ENCODE measurements around the gene CD63. TPM values are rescaled to one million over a fixed set of nuclear protein-coding genes. Genes with fewer than 3 reads are reported as not detected.
A peak's percentile ranks its signal among the peaks of the same experiment; 100 is the strongest.

The CD63 gene
- total and polyA plus RNA-seq, 2 of the 13 experiments (the other 11 are each of a cell fraction or from before 2014, with no cell fraction given), result 234 to 277 TPM

GRCh38 chr12:55707219-55707671 is 21.6 kb downstream of the CD63 start:
- CTCF ChIA-PET (ENCODE audit: low intra/inter-chr PET ratio, low total read pairs), result no interaction called here
- H2AFZ ChIP-seq (ENCODE audit: low read length), result no peak overlapping the region
- DNase-seq (ENCODE audit: low spot score) (no peak), FAIRE-seq (no peak), ATAC-seq (peak; percentile 11; the same call in 2 of the 3 replicates)
- no peaks in the 10 kb centered on the region for H3K79me2 ChIP-seq (ENCODE audit: insufficient read depth, low read length)
- no peak overlapping the region for H3K27ac ChIP-seq (ENCODE audit: extremely low read length, insufficient read depth, low read length)
- WGBS (ENCODE audit: low lambda C conversion rate), result 21% methylated on average over 3 of the region's 22 CpGs
- no peaks in the 10 kb centered on the region for H3K9me3 ChIP-seq (ENCODE audit: low read length)
- in situ Hi-C loops (cut with HindIII; ENCODE audit: extremely low pct_ligation_motif_present, low pct_unique_long_range_greater_than_20kb) (no loop called here), intact Hi-C loops (cut with micrococcal nuclease; ENCODE audit: unreplicated experiment) (loop anchor here (2.0 kb wide), 1 partner anchor 14 kb away; the partner anchor contains the start of gene RDH5)
- H3K27me3 ChIP-seq (ENCODE audit: control insufficient read depth in 1 of 2, insufficient read depth in 2 of 2, low read length in 2 of 2), result peaks cover 1 to 61% of the 10 kb centered on the region in 2 experiments; a peak in 4 of 5 replicates
- POLR2A ChIA-PET, result interaction anchor here (2.1 to 3.4 kb wide), 2 partner anchors 9 to 26 kb away, joined by 9 to 14 read pairs; partner anchors contain the start of gene BLOC1S1
- H3K4me1 ChIP-seq (ENCODE audit: insufficient read depth, low read length), result peaks cover 56% of the 10 kb centered on the region
- H3K9ac ChIP-seq (ENCODE audit: insufficient read depth, low read depth, low read length), result no peak overlapping the region
- no peaks in the 10 kb centered on the region for H3K36me3 ChIP-seq (replicated peaks in 1 of 2; ENCODE audit: control insufficient read depth in 1 of 2, insufficient read depth in 2 of 2, low read length in 2 of 2)
- H4K20me1 ChIP-seq (ENCODE audit: insufficient read depth, low read length), result no peaks in the 10 kb centered on the region; the same call in 1 of the 2 replicates
- peak overlapping the region; percentile 75 for H3K4me2 ChIP-seq (ENCODE audit: low read depth, low read length)
- H3K4me3 ChIP-seq (replicated peaks in 1 of 3; ENCODE audit: insufficient read depth in 1 of 3, low read depth in 2 of 3, low read length in 3 of 3), result peak overlapping the region; percentile 29 to 71 (median 51); a peak in 5 of 6 replicates
- BruUV-seq (replicated peaks), result no TSS peak
- TF ChIP-seq FOSL2 (CRISPR knock-in tag; IDR thresholded peaks at IDR 0.05) (peak; percentile 77), ZBTB1 (CRISPR knock-in tag; IDR thresholded peaks at IDR 0.05; ENCODE audit: borderline replicate concordance) (no peak), POLR2G (IDR thresholded peaks at IDR 0.05; ENCODE audit: low read depth, low read length) (no peak), ZMYM2 (CRISPR knock-in tag; IDR thresholded peaks at IDR 0.05) (no peak), IKZF1 (IDR thresholded peaks at IDR 0.05) (no peak), SMARCE1 (IDR thresholded peaks at IDR 0.05; ENCODE audit: borderline replicate concordance) (no peak), ADNP (CRISPR knock-in tag; IDR thresholded peaks at IDR 0.05) (no peak), PHF20 (CRISPR knock-in tag; IDR thresholded peaks at IDR 0.05) (no peak), ZNF556 (CRISPR knock-in tag; IDR thresholded peaks at IDR 0.05; ENCODE audit: borderline replicate concordance) (no peak), MAFK (conservative IDR thresholded peaks at IDR 0.05 in 1 of 2, IDR thresholded peaks at IDR 0.05 in 1 of 2; ENCODE audit: low read length in 2 of 2) (no peak), ZBTB3 (CRISPR knock-in tag; IDR thresholded peaks at IDR 0.05; ENCODE audit: borderline replicate concordance, low read depth) (no peak), ZNF550 (CRISPR knock-in tag; IDR thresholded peaks at IDR 0.05; ENCODE audit: borderline replicate concordance) (no peak), EZH2 (conservative IDR thresholded peaks at IDR 0.05; ENCODE audit: low read depth, low read length) (peak; percentile 78; the same call in 1 of the 2 replicates), STAT6 (CRISPR knock-in tag; IDR thresholded peaks at IDR 0.05; ENCODE audit: borderline replicate concordance) (no peak), SMAD1 (CRISPR knock-in tag; IDR thresholded peaks at IDR 0.05; ENCODE audit: borderline replicate concordance, low read depth) (no peak)
- TF ChIP-seq, protein P1, sequence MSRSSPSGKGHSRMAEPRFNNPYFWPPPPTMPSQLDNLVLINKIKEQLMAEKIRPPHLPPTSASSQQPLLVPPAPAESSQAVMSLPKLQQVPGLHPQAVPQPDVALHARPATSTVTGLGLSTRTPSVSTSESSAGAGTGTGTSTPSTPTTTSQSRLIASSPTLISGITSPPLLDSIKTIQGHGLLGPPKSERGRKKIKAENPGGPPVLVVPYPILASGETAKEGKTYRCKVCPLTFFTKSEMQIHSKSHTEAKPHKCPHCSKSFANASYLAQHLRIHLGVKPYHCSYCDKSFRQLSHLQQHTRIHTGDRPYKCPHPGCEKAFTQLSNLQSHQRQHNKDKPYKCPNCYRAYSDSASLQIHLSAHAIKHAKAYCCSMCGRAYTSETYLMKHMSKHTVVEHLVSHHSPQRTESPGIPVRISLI (CRISPR knock-in tag; IDR thresholded peaks at IDR 0.05; ENCODE audit: borderline replicate concordance), result no peak
- TF ChIP-seq, protein P2, sequence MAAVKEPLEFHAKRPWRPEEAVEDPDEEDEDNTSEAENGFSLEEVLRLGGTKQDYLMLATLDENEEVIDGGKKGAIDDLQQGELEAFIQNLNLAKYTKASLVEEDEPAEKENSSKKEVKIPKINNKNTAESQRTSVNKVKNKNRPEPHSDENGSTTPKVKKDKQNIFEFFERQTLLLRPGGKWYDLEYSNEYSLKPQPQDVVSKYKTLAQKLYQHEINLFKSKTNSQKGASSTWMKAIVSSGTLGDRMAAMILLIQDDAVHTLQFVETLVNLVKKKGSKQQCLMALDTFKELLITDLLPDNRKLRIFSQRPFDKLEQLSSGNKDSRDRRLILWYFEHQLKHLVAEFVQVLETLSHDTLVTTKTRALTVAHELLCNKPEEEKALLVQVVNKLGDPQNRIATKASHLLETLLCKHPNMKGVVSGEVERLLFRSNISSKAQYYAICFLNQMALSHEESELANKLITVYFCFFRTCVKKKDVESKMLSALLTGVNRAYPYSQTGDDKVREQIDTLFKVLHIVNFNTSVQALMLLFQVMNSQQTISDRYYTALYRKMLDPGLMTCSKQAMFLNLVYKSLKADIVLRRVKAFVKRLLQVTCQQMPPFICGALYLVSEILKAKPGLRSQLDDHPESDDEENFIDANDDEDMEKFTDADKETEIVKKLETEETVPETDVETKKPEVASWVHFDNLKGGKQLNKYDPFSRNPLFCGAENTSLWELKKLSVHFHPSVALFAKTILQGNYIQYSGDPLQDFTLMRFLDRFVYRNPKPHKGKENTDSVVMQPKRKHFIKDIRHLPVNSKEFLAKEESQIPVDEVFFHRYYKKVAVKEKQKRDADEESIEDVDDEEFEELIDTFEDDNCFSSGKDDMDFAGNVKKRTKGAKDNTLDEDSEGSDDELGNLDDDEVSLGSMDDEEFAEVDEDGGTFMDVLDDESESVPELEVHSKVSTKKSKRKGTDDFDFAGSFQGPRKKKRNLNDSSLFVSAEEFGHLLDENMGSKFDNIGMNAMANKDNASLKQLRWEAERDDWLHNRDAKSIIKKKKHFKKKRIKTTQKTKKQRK (IDR thresholded peaks at IDR 0.05; ENCODE audit: low read length), result no peak

Data from HepG2 (cell line).